ACC112 (cell line): ENCODE data around the gene GCFC2.
"Not testable (repeated sequence)": the region's sequence is repeated elsewhere in the genome, so short reads cannot be mapped to it uniquely, and the experiment has no call there.

Experiments used
- H2AFZ ChIP-seq: fragments of 200-600 bp; sonication (generic); one replicate; pipeline ENCODE4 v1.6.0; 2017; ENCODE audit warnings: antibody characterized with exemption, low read length; ENCODE audit not compliant: unreplicated experiment
- H3K27ac ChIP-seq: fragments of 200-600 bp; sonication (generic); 2 replicates; pipeline ENCODE4 v1.5.1; 2014; ENCODE audit warnings: low read depth, mild to moderate bottlenecking, antibody characterized with exemption, low read length, moderate library complexity
- H3K27me3 ChIP-seq: fragments of 200-600 bp; sonication (generic); 2 replicates; pipeline ENCODE4 v1.6.1; 2014; ENCODE audit warnings: mild to moderate bottlenecking, antibody characterized with exemption, low read length, moderate library complexity, mixed read lengths; ENCODE audit not compliant: insufficient read depth
- H3K36me3 ChIP-seq: fragments of 200-600 bp; sonication (generic); 2 replicates; pipeline ENCODE4 v1.6.1; 2016; ENCODE audit warnings: mild to moderate bottlenecking, antibody characterized with exemption, low read length, moderate library complexity, mixed read lengths; ENCODE audit not compliant: insufficient read depth
- H3K4me1 ChIP-seq: fragments of 200-600 bp; sonication (generic); one replicate; pipeline ENCODE4 v1.6.1; 2016; ENCODE audit warnings: low read length, mixed read lengths; ENCODE audit not compliant: insufficient read depth, unreplicated experiment, control insufficient read depth
- H3K4me3 ChIP-seq: fragments of 200-600 bp; sonication (generic); 2 replicates; pipeline ENCODE4 v1.5.1; 2014; ENCODE audit warnings: mild to moderate bottlenecking, low read depth, low read length
- H3K79me2 ChIP-seq: fragments of 200-600 bp; sonication (generic); one replicate; pipeline ENCODE4 v1.6.0; 2016; ENCODE audit warnings: low read length; ENCODE audit not compliant: control insufficient read depth, unreplicated experiment, insufficient read depth

Gene GCFC2

DNA sequence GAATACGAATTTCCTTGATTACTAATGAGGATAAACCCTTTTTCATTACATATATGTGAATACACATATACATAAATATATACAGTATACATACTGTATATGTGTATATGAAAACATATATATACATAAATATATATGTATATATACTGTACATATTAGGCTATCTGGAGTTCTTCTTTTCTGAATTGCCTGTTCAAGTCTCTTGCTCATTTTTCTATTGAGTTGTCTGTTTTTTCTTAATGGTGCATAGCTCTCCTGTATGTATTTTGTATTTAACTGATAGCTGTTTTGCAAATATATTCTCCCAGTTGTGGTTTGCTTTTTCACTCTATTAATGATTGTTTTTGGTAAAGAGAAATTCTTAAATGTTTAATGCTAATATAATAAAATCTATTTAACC lies 8.9 kb upstream of the GCFC2 start:
- peaks cover 3% of the 10 kb centered on the region for H3K4me1 ChIP-seq
- no peak overlapping the region for H2AFZ ChIP-seq
- H3K27ac ChIP-seq: no peak overlapping the region

DNA sequence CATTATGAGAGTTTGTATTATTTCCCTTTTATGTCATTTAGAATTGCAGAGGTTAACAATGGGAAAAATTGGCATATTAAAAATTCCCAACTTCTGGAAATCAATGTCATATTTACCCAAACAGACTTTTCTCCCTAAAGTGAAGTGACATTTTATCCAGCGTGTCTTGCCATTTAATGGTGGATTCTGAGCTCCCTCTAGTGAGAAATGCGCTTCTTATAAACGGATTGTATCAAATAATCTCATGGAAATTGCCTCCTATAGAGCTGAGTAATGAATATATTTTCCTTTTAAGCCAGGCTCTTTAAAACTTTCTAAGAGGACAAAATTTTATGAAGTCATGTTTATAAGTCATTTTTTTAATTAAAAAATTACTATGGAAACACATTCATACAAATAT lies 5.7 kb upstream of the GCFC2 start:
- H3K79me2 ChIP-seq: no peaks in the 10 kb centered on the region
- no peak overlapping the region for H2AFZ ChIP-seq
- H3K4me1 ChIP-seq: peaks cover 7% of the 10 kb centered on the region
- H3K27ac ChIP-seq: no peak overlapping the region
- H3K4me3 ChIP-seq: no peak overlapping the region
- peaks cover 17% of the 10 kb centered on the region for H3K27me3 ChIP-seq
- no peaks in the 10 kb centered on the region for H3K36me3 ChIP-seq

More for the DNA sequence above, 8.9 kb upstream of the GCFC2 start:
- Histone ChIP-seq H3K79me2 (no peaks in the 10 kb centered on the region), H3K27me3 (peaks cover 41% of the 10 kb centered on the region), H3K36me3 (no peaks in the 10 kb centered on the region), H3K4me3 (no peak overlapping the region)

DNA sequence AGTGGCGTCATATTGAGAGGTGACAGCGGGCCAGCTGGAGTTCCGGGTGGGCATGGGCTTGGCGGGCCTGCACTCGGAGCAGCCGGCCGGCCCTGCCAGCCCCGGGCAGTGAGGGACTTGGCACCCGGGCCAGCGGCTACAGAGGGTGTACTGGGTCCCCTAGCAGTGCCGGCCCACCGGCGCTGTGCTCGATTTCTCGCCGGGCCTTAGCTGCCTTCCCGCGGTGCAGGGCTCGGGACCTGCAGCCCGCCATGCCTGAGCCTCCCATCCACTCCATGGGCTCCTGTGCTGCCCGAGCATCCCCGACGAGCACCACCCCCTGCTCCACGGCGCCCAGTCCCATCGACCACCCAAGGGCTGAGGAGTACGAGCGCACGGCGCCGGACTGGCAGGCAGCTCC lies 875 bp upstream of the GCFC2 start:
- Histone ChIP-seq H3K4me3 (peak overlapping the region; percentile 91; the same call in 1 of the 2 replicates), H2AFZ (peak overlapping the region; percentile 83), H3K79me2 (peaks cover 26% of the 10 kb centered on the region), H3K4me1 (peaks cover 15% of the 10 kb centered on the region)
- H3K27ac ChIP-seq, H3K27me3 ChIP-seq, H3K36me3 ChIP-seq: not testable (repeated sequence)

DNA sequence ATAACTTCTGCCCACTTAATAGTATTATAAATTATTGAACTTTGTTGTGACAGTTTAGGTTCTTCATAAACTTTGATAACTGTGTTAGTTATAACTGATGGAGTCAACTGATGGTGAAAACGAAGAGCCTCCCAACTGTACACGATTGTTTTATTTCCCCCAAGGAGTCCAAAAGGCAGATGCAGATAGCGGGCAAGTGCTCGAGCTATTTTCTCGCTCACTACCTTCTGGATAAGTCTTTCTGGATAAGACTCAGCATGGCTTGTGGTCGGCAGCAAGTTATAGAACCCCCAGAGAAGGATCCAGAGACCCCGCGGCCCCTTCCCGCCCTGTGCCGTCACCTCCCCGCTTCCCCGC lies 517 bp downstream of the GCFC2 start:
- H3K36me3 ChIP-seq: no peaks in the 10 kb centered on the region
- peak overlapping the region; percentile 78 for H3K27ac ChIP-seq
- peaks cover 22% of the 10 kb centered on the region for H3K4me1 ChIP-seq
- peak overlapping the region; percentile 85 for H2AFZ ChIP-seq
- H3K27me3 ChIP-seq: no peaks in the 10 kb centered on the region
- peaks cover 26% of the 10 kb centered on the region for H3K79me2 ChIP-seq
- peak overlapping the region; percentile 91 for H3K4me3 ChIP-seq

DNA sequence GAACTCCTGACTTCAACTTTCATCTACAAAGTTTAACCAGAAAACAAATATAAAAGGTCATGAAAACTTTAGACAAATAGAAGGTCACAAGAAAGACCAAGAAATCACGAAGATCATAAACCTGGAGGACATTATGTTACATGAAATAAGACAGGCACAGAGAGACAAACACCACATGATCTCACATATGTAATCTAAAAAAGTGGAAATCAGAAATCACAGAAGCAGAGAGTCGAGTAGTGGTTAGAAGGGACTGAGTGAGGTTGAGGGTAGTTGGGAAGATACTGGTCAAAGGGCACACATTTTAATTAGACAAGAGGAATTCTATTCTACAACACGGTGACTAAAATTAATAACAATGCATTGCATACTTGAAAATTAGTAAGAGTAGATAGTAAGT lies 1.4 kb downstream of the GCFC2 start:
- no peak overlapping the region for H2AFZ ChIP-seq
- H3K4me1 ChIP-seq: peaks cover 15% of the 10 kb centered on the region
- H3K27me3 ChIP-seq: no peaks in the 10 kb centered on the region
- peaks cover 8% of the 10 kb centered on the region; the same call in 1 of the 2 replicates for H3K36me3 ChIP-seq
- H3K79me2 ChIP-seq: peaks cover 26% of the 10 kb centered on the region
- H3K27ac ChIP-seq: 0 out of 2 replicates have a peak overlapping the region, but pooled peaks have one; percentile 12
- peak overlapping the region; percentile 91 for H3K4me3 ChIP-seq

DNA sequence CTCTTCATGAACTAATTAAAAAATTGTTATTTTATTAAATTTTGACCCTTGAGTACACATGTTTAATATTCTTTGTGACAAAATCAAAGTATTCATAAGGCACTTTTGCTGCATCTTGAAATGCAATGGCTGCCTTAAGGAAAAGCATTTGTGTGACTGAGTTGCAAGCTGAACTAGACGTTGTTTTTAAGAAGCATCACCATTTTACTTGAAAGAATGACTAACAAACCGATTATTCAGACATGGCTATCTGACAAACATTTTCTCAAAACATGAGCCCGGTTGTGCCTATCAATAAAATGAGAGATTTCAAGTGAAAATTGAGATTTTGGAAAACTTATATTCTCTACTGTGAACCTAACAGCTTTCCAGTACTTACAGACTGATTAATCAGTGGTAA lies 2.8 kb downstream of the GCFC2 start:
- Histone ChIP-seq H3K4me3 (peak overlapping the region; percentile 3; the same call in 1 of the 2 replicates), H3K79me2 (peaks cover 26% of the 10 kb centered on the region), H2AFZ (no peak overlapping the region), H3K36me3 (peaks cover 18% of the 10 kb centered on the region), H3K27me3 (no peaks in the 10 kb centered on the region), H3K27ac (no peak overlapping the region), H3K4me1 (peaks cover 18% of the 10 kb centered on the region)

DNA sequence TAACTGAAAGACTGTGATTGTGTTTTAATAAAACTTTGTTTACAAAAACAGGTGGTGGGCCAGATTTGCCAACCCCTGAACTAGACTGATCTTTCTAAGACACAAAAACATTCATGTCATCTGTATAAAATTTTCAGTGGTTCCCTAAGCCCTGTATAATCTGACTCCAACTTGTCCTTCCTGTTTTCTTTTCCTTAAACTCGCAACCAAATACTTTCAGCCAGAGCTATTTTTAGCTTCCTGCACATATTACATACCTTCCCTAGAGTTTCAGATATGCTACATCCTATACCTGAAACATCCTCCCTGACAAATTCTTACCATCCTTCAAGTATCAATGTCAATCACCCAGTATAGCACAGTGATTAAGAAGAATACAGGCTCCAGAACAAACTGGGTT lies 4.8 kb downstream of the GCFC2 start:
- H3K36me3 ChIP-seq: peaks cover 30% of the 10 kb centered on the region

DNA sequence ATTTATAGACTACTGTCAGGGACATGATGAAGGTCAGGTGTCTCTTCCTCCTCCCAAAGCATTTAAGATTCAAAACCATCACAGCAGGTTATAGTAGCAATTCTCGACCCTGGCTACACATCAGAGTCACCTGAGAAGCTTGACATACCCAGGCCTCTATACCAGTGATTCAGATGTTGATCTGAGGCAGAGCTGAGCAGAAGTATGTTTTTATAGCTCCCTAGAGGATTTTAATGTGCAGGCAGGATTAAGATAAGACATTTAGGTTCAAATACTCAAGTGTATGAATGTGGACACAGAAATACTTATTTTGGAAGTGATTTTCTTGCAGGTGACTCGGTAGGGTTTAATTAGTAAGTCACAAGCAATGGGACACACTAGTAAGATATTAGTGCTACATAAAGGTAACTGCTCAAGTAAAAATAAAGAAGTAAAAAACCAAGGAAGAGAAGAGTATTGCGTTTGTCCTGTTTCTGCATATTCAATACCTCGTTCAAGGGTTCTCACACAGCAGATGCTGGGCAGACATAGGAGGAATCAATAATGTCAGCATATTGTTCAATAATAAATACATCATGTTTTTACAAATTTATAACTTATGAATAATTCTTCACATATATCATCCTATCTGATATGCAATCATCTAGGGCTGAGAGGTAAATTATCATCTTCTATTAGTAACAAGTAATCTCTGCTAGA lies 7.0 kb downstream of the GCFC2 start:
- Histone ChIP-seq H3K79me2 (peaks cover 13% of the 10 kb centered on the region), H3K36me3 (peaks cover 34% of the 10 kb centered on the region), H2AFZ (no peak overlapping the region)

More for the DNA sequence above, 4.8 kb downstream of the GCFC2 start:
- Histone ChIP-seq H3K4me1 (peaks cover 18% of the 10 kb centered on the region), H3K4me3 (no peak overlapping the region), H3K79me2 (peaks cover 26% of the 10 kb centered on the region), H3K27me3 (no peaks in the 10 kb centered on the region), H3K27ac (no peak overlapping the region), H2AFZ (no peak overlapping the region)

DNA sequence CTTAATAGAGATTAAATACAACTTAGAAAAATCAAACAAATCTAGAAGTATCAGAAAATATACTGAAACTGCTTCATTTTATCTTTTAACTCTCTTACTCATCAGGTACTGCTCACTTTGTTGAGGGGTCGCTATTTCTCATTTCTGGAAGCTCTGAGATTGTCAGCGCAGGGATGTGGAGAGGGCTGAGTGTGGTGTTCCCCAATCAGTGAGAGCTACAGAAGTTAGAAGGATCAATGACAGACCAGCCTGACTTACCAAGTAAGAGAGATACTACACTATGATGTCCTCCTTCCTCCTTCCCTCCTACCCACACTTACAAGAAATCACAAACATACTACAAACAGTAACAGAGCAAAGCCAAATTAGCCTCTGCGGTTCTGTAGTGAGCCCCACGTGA lies 8.1 kb downstream of the GCFC2 start:
- H3K36me3 ChIP-seq: peaks cover 40% of the 10 kb centered on the region

More for the DNA sequence above, 7.0 kb downstream of the GCFC2 start:
- no peaks in the 10 kb centered on the region for H3K27me3 ChIP-seq
- no peak overlapping the region for H3K27ac ChIP-seq
- H3K4me1 ChIP-seq: peaks cover 18% of the 10 kb centered on the region
- H3K4me3 ChIP-seq: no peak overlapping the region

DNA sequence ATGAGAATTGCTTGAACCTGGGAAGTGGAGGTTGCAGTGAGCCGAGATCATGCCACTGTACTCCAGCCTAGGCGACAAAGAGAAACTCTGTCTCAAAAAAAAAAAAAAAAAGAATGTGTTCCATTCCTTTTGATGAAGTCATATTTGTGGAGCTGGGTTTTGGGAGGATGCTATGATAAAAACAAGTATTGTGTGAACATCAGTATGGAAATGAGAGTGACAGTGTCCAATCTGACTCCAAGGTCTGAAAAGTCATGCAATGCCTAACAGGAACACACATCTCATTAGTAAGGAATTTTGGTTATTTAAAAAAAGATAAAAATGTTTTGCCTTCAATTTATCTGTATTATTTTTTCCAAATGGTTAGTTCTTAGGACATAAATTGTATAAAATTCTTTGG lies 11.8 kb downstream of the GCFC2 start:
- Histone ChIP-seq H3K36me3 (peaks cover 33% of the 10 kb centered on the region), H3K27me3 (no peaks in the 10 kb centered on the region), H3K4me1 (peaks cover 3% of the 10 kb centered on the region), H3K79me2 (no peaks in the 10 kb centered on the region), H2AFZ (no peak overlapping the region), H3K27ac (no peak overlapping the region), H3K4me3 (no peak overlapping the region)

More for the DNA sequence above, 8.1 kb downstream of the GCFC2 start:
- no peak overlapping the region for H3K27ac ChIP-seq
- no peaks in the 10 kb centered on the region for H3K27me3 ChIP-seq
- H3K4me3 ChIP-seq: no peak overlapping the region
- H2AFZ ChIP-seq: no peak overlapping the region
- H3K79me2 ChIP-seq: peaks cover 6% of the 10 kb centered on the region
- H3K4me1 ChIP-seq: peaks cover 11% of the 10 kb centered on the region

DNA sequence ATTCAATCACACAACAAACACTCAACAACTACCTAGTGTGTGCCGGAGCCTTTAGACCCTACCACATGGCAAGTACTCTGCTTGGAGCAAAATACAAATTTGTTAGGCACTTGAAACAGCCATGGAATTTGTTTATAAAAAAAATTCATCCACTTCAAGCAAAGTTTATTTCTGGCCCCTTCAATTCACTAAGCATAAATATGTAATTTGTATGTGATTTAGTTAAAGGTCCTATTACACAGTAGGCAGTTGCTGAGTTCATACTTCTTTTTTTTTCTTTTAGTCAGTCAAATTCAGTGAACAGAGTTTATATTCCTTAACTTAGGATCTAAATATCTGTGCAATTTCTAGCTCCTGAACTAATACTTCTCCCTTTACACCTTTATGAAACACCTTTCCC lies 22.5 kb downstream of the GCFC2 start:
- peaks cover 19% of the 10 kb centered on the region for H3K36me3 ChIP-seq
- H3K4me1 ChIP-seq: no peaks in the 10 kb centered on the region
- H3K4me3 ChIP-seq: no peak overlapping the region
- H3K27me3 ChIP-seq: no peaks in the 10 kb centered on the region
- no peaks in the 10 kb centered on the region for H3K79me2 ChIP-seq
- no peak overlapping the region for H3K27ac ChIP-seq
- H2AFZ ChIP-seq: no peak overlapping the region
